ENCODE measurements around the gene ARAP1.

- TF ChIP-seq POLR2A (IDR thresholded peaks at IDR 0.05), result no peak
- TF ChIP-seq, protein P1, sequence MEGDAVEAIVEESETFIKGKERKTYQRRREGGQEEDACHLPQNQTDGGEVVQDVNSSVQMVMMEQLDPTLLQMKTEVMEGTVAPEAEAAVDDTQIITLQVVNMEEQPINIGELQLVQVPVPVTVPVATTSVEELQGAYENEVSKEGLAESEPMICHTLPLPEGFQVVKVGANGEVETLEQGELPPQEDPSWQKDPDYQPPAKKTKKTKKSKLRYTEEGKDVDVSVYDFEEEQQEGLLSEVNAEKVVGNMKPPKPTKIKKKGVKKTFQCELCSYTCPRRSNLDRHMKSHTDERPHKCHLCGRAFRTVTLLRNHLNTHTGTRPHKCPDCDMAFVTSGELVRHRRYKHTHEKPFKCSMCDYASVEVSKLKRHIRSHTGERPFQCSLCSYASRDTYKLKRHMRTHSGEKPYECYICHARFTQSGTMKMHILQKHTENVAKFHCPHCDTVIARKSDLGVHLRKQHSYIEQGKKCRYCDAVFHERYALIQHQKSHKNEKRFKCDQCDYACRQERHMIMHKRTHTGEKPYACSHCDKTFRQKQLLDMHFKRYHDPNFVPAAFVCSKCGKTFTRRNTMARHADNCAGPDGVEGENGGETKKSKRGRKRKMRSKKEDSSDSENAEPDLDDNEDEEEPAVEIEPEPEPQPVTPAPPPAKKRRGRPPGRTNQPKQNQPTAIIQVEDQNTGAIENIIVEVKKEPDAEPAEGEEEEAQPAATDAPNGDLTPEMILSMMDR (IDR thresholded peaks at IDR 0.05), result no peak
Observed at GRCh38 chr11:72668629-72669347, 83.4 kb downstream of the ARAP1 start.

Measured in Peyer's patch (tissue), 4 donors.